Tibial nerve (tissue), 4 donors: ENCODE results near the gene FKTN. TPM values are rescaled to one million over a fixed set of nuclear protein-coding genes. Genes with fewer than 3 reads are reported as not detected.

Experiments used
- DNase-seq, 2 donors: peaks; one replicate each; pipeline ENCODE4 v3.0.0-alpha.2; 2019; ENCODE audit warnings: low spot score in 2 of 2
- H3K27ac ChIP-seq, 4 donors: fragments of 200-600 bp; sonication (generic) in 3 of 4; one replicate each; pipeline ENCODE4 v1.5.1; 2017 to 2019; ENCODE audit warnings: mild to moderate bottlenecking in 1 of 4
- H3K27me3 ChIP-seq, 2 donors: fragments of 200-600 bp; sonication (generic) in 1 of 2; one replicate each; pipeline versions ENCODE4 v1.5.1 to v1.6.0; 2017 to 2019
- H3K36me3 ChIP-seq, 3 donors: fragments of 200-600 bp; sonication (generic); one replicate each; pipeline ENCODE4 v1.5.1; 2018 to 2019
- H3K4me1 ChIP-seq, 4 donors: fragments of 200-600 bp; sonication (generic) in 3 of 4; one replicate each; pipeline ENCODE4 v1.5.1; 2017 to 2019
- H3K4me3 ChIP-seq, 4 donors: fragments of 200-600 bp; sonication (generic) in 3 of 4; one replicate each; pipeline ENCODE4 v1.5.1; 2017 to 2019; ENCODE audit warnings: mild to moderate bottlenecking in 1 of 4, moderate library complexity in 1 of 4
- H3K9me3 ChIP-seq, 4 donors: fragments of 200-600 bp; sonication (generic) in 3 of 4; one replicate each; pipeline ENCODE4 v1.5.1; 2017 to 2019
- CTCF ChIP-seq, 5 experiments: fragments of 200-600 bp in 3 of 5; fragments of 450-650 bp in 2 of 5; sonication (generic) in 3 of 5; IDR thresholded peaks; one replicate each; pipeline ENCODE4 v1.5.1; 2016 to 2019; ENCODE audit warnings: antibody characterized with exemption in 5 of 5, mild to moderate bottlenecking in 3 of 5, moderate library complexity in 2 of 5
- EP300 ChIP-seq, 2 donors: sonication (generic); formaldehyde crosslinking; IDR thresholded peaks; one replicate each; pipeline ENCODE4 v1.6.1; 2017; ENCODE audit warnings: antibody characterized with exemption in 2 of 2, mild to moderate bottlenecking in 1 of 2
- POLR2A ChIP-seq, 2 donors: fragments of 450-650 bp; IDR thresholded peaks; one replicate each; pipeline ENCODE4 v1.6.1; 2017; ENCODE audit warnings: antibody characterized with exemption in 2 of 2, mild to moderate bottlenecking in 2 of 2, moderate library complexity in 2 of 2
- WGBS, 2 donors: methylation state at CpG; one replicate each; pipeline ENCODE4 v1.1.5; 2018; 5-methylcytosine and 5-hydroxymethylcytosine counted together
- total RNA-seq, 4 donors: library from RNA; depleted of rRNA; stranded (reverse); fragments of >200 nt; gene quantifications; one replicate each; pipeline ENCODE4 v1.1.0, GENCODE V29; 2016

Gene FKTN
- total RNA-seq, 4 donors from 2014 or later: 8.6 to 18.2 (median 14.0) TPM

GRCh38 chr9:105681313-105681712 is 123.4 kb downstream of the FKTN start:
- Histone ChIP-seq H3K27ac (no peak overlapping the region), H3K4me3 (no peak overlapping the region), H3K36me3 (no peaks in the 10 kb centered on the region), H3K27me3 (no peaks in the 10 kb centered on the region), H3K4me1 (no peaks in the 10 kb centered on the region), H3K9me3 (peaks cover 0 to 4% (median 0%) of the 10 kb centered on the region in 4 donors)
- TF ChIP-seq CTCF (IDR thresholded peaks at IDR 0.05): no peak
- 95 to 98% methylated on average over 2 of the region's 2 CpGs for WGBS, 2 donors
- no peak for DNase-seq

- Histone ChIP-seq H3K27ac (no peak overlapping the region), H3K9me3 (peaks cover 0 to 4% (median 0%) of the 10 kb centered on the region in 4 donors), H3K27me3 (no peaks in the 10 kb centered on the region), H3K36me3 (no peaks in the 10 kb centered on the region), H3K4me1 (no peaks in the 10 kb centered on the region), H3K4me3 (no peak overlapping the region)
- TF ChIP-seq EP300 (IDR thresholded peaks at IDR 0.05) (no peak), CTCF (IDR thresholded peaks at IDR 0.05) (no peak), POLR2A (IDR thresholded peaks at IDR 0.05) (no peak)
- 91 to 100% methylated on average over 1 of the region's 1 CpG for WGBS, 2 donors
- no peak for DNase-seq
These were observed 123.8 kb downstream of the FKTN start for GRCh38 chr9:105681724-105682123.

- TF ChIP-seq EP300 (IDR thresholded peaks at IDR 0.05) (no peak), POLR2A (IDR thresholded peaks at IDR 0.05) (no peak), CTCF (IDR thresholded peaks at IDR 0.05) (no peak)
- DNase-seq: no peak
- Histone ChIP-seq H3K36me3 (no peaks in the 10 kb centered on the region), H3K27me3 (no peaks in the 10 kb centered on the region), H3K9me3 (peaks cover 0 to 4% (median 0%) of the 10 kb centered on the region in 4 donors), H3K27ac (no peak overlapping the region), H3K4me3 (no peak overlapping the region), H3K4me1 (no peaks in the 10 kb centered on the region)
- 78 to 79% methylated on average over 1 of the region's 1 CpG for WGBS, 2 donors
These were observed 125.9 kb downstream of the FKTN start for GRCh38 chr9:105683688-105684275.

- H3K27ac ChIP-seq: no peak overlapping the region
- WGBS, 2 donors: 94 to 98% methylated on average over 4 of the region's 4 CpGs
These were observed 129.0 kb downstream of the FKTN start for GRCh38 chr9:105686936-105687335.

More at GRCh38 chr9:105686936-105687335, 129.0 kb downstream of the FKTN start:
- peaks cover 0 to 8% of the 10 kb centered on the region in 2 donors for H3K27me3 ChIP-seq
- H3K4me1 ChIP-seq: no peaks in the 10 kb centered on the region
- H3K4me3 ChIP-seq: no peak overlapping the region
- no peaks in the 10 kb centered on the region for H3K36me3 ChIP-seq
- DNase-seq: no peak
- no peak for TF ChIP-seq CTCF (IDR thresholded peaks at IDR 0.05)
- TF ChIP-seq EP300 (IDR thresholded peaks at IDR 0.05): no peak
- no peak for TF ChIP-seq POLR2A (IDR thresholded peaks at IDR 0.05)
- peaks cover 0 to 4% (median 0%) of the 10 kb centered on the region in 4 donors for H3K9me3 ChIP-seq

Other genes with a start within 250 kb of the FKTN start
- gene FSD1L, start 110.1 kb upstream of the FKTN start, total RNA-seq: 10 to 100 TPM in 1 of 4 donors, 1 to 10 TPM in 3; 2.9 to 13.2 (median 6.0) TPM
- 1 to 10 TPM in 1 of 4 donors, not detected in 3; 3.7 TPM for gene TAL2, start 104.3 kb downstream of the FKTN start, total RNA-seq
- gene TMEM38B, start 136.4 kb downstream of the FKTN start, total RNA-seq: 10 to 100 TPM in 2 of 4 donors, 1 to 10 TPM in 2; 6.8 to 27.0 (median 10.9) TPM